Hematopoietic multipotent progenitor cell treated with erythropoietin and hydrocortisone succinate and interleukin-3 and kit ligand, for 6 days (in vitro differentiated cells): ENCODE data around the gene ZNF33A.
"Not testable (repeated sequence)": the region's sequence is repeated elsewhere in the genome, so short reads cannot be mapped to it uniquely, and the experiment has no call there.

Source experiments
- DNase-seq: peaks from one replicate; pipeline ENCODE4 v3.0.0-alpha.2; 2015

Gene ZNF33A

DNA sequence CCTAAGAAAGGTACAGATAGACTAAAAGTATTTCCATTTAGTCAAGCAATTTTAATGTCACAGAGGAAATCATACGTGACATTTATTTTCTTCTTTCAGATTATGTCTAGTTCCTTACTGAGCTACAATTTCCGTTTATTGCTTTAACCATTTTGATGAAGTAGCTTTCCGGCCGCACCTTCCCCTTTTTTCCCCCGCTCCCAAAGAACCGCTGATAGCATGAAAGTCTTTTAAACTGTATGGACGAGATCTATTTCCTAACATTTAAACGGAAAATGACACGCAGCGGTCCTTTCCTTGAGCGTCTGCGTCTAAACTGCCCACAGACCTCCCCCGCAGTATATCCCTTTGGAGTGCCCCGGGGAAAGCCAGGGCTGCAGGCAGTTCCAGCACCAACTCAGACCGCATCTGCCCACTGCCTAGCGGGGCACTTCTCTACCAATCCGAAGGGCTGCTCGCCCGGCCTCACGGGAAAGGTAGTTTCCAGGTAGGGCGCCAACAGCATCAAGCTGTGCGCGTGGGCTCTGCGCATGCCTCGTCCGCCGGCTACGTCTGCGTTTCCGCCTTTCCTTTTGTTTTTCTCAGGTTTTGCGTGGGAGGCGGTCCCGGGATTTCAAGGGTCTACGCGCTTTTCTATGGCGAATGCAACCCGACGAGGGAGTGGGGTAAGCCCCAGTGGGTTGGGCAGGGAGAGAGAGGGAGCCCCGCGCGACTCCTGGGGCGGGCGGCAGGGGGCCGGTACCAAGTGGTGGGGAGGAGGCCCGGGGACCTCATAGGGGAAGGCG lies at the start of gene ZNF33A:
TSS of gene ZNF33A (plus strand) at position 557 of the 785 bp plus-strand sequence. CDS start 1,667 bp downstream, outside the sequence.
- peak; percentile 97 for DNase-seq

DNA sequence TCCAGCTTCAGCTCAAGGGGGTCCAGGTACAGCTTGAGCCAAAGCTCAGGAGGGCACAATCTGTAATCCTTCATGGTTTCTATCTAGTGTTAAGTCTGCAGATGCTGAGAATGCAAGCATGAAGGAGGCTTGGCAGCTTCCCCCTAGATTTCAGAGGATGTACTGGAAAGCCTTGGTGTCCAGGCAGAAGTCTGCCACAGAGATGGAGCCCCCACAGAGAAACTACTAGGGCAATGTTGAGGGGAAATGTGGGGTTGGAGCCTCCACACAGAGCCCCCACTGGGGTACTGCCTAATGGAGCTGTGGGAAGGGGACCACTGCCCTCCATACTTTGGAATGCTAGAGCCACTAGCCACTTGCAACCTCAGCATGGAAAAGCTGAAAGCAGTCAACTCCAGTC lies 45.5 kb upstream of the ZNF33A start:
- DNase-seq = no peak

DNA sequence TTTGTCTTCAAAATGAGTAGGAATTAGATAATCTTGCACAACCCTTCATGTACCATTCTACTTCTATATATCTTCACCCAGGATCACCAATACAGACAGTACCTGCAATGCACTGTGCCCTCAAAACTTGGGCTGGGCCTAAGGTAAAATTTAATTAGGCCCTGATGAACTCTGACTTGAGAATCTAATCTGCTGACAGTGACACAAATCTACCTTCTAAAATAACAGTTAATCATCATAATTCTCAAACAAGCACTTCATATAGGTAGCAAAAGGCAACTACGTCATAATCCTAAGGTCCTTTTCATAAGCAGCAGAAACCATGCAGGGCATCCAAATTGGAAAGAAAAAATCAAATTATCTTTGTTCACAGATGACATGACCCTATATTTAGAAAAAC lies 38.1 kb upstream of the ZNF33A start:
- DNase-seq = no peak

DNA sequence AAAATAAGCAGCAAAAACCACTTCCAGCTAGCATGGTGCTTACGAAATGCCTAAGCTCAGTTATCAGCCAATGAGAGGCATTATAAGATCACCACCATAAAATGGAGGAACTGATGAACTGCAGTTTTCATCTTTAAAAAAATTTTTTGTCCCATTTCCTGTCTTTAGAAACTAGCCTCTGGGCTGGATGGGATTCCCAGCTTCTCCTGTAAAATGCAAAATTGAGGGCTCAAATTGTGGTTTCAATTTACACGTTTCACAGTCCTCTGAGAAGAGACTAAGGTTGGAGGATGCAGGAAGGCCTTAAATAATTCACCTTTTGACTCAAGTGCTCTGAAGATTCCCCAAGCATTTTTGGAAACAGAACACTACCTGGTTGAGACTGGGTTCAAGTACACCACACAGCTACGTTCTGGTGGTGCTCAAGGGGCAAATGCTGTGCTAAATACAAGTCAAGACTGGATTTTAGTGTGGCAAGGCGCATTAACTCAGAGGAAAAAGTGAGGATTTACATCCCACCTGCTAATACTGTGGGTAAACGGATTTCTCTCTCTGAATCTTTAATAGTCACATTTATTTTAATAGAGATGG lies 35.0 kb upstream of the ZNF33A start:
- DNase-seq = peak; percentile 54

DNA sequence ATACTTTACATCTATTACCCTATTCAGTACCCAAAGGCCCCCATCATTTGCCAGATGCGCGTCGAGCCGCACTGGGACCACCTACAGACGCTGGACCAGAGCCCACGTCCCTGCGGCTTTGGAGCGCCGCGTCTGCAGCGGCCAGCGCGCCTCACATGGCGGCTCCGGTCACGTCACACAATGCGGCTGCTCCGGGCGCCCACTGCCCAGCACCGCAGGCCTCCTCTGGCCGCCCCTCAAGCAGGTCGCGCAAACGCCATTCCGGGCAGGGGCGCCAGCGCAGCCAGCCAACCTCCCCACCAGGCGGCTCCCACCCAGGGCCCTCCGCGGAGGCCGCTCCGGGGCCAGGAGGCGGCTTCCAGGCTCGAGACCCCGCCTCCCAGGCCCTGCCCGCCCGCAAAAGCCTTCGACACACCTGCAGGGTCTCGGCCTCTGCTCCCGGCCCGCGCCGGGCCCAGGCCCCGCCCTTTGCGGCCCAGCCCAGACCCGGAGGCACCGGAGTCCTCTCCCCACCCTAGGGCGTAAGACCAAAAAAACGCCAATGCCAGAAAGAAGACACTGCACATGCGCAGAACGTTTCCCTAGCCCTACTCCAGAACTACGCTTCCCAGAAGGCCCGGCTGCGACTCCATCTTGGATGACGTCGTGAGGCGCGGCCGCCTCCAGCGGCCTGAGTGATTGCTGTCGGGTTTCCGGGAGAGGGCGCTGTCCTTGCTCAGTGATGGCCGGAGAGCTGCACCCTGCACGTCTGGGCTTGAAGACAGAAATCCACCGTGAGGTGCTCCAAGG lies 34.2 kb upstream of the ZNF33A start, which contains the start of gene ZNF25:
TSS of gene ZNF25 (minus strand) at position 557 of the 789 bp plus-strand sequence. CDS start 4,925 bp downstream, outside the sequence.
- DNase-seq = peak; percentile 99

DNA sequence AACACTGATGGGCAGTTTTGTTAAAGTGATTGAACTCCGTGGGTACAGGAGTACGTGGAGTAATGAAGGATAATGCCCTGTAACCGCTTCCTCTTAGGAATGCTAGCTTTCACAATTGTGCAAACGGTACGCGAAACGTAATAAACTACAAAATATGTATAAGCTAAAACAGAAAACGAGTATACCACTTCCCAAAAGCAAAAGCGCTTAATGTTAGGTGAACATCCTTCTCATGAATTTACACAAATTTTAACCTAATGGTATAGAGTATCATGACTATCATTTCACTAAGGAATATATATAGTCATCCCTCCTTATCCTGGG lies 33.6 kb upstream of the ZNF33A start:
- no peak for DNase-seq

DNA sequence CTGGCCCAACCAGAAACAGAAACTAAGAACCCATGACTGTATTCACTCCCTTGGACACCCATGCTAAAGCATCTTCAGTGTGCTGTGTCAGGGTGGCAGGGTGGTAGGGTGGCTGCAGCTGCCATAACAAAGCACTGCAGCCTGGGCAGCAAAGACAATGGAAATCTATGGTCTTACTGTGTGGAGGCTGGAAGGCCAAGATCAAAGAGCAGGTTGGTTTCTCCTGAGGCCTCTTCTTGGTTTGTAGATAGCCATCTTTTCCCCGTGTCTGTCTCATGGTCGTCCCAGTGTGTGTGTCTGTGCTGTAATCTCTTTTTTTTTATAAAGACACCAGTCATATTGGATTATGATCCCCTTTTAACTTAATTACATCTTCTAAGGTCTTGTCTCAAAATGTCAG lies 18.8 kb upstream of the ZNF33A start:
- DNase-seq = no peak

DNA sequence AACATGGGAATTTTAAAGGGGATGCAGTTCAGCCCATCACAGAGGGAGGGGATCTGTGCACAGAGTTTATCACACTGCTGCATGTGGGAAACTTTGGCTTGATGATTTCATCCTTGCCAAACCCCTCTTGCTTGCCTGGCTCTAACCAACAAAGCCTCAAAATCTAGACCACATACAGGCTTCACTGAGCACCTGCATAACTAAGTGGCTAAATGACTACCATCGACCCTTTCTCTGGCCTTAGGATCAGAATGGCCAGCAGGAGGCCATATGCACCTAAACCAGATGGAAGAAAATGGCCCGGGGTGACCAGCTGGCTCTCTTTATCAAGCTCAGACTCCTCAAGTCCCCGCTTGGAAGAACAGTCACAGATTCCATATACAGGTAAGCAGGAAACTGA lies 18.4 kb upstream of the ZNF33A start:
- DNase-seq = no peak

DNA sequence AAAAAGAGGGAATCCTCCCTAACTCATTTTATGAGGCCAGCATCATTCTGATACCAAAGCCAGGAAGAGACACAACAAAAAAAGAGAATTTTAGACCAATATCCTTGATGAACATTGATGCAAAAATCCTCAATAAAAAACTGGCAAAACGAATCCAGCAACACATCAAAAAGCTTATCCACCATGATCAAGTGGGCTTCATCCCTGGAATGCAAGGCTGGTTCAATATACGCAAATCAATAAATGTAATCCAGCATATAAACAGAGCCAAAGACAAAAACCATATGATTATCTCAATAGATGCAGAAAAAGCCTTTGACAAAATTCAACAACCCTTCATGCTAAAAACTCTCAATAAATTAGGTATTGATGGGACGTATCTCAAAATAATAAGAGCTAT lies 11.6 kb upstream of the ZNF33A start:
- DNase-seq = not testable (repeated sequence)

DNA sequence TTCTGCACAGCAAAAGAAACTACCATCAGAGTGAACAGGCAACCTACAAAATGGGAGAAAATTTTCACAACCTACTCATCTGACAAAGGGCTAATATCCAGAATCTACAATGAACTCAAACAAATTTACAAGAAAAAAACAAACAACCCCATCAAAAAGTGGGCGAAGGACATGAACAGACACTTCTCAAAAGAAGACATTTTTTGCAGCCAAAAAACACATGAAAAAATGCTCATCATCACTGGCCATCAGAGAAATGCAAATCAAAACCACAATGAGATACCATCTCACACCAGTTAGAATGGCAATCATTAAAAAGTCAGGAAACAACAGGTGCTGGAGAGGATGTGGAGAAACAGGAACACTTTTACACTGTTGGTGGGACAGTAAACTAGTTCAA lies 10.0 kb upstream of the ZNF33A start:
- DNase-seq = not testable (repeated sequence)

DNA sequence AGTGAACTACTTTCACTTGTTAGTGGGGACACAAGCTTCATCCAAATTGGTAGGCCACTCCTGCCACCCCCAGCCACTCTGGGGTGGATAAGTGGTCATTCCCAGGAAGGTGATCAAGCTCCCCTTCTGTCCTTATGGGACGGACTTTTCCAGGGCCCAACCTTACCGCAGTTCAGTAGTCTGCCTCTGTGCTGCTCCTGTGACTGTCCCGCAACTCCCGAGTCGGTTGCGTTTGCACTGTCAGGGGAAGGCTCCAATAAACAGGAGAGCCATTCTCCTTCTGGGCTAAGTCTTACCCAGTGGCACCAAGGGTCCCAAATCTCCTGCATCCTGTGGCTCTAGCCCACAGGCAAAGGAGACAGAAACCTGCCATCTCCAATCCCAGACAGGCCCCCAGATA lies 7.4 kb upstream of the ZNF33A start:
- no peak for DNase-seq

DNA sequence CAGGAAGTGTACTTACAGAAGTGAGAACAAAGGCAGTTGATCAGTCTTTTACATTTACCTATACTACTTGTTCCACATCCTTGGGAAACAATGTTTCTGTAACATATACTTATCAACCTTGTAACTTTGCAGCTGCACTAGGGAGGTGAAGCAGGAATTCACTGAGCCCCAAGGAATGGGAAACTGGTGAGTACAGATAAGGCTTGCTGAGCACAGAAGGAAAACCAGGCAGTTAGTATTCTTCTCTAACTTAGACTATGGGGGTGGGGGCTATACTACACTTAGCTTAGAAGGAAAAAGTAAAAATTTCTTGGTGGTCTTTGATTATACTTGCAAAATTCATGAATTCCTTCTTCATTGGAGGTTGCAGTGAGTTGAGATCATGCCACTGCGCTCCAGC lies 6.9 kb upstream of the ZNF33A start:
- peak; percentile 20 for DNase-seq

DNA sequence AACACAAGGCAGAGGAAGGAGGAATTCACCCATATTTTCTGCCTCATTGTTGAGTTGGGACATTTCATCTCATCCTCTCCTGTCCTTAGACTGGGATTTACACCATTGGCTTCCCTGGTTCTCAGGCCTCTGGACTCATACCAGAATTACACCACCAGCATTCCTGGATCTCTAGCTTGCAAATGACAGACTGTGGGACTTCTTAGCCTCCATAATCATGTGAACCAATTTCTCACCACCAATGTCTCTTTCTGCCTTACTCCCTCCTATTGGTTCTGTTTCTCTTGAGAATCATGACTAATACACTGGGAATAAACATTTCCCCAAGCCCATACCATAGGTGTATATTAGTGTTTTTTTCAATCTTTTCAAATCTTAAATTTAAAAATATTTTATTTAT lies 2.9 kb upstream of the ZNF33A start:
- DNase-seq = no peak

DNA sequence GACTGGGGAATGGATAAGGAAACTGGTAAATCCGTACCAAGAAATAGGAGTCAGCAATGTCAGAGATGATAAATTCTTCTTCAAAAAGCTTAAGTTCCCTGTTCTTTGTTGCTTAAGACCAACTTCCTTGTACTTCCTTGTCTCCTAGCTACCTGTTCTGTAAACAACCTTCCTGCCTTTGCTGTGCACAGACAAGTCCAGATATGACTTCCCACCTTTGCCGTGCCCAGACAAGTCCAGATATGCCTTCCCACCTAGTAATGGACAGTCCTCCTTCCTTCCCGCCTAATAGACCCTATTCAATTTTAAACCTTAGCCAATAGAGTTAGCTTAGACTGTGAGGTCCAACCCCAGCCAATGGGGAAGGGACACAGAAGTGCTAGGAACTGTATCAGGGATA lies 2.5 kb upstream of the ZNF33A start:
- no peak for DNase-seq

DNA sequence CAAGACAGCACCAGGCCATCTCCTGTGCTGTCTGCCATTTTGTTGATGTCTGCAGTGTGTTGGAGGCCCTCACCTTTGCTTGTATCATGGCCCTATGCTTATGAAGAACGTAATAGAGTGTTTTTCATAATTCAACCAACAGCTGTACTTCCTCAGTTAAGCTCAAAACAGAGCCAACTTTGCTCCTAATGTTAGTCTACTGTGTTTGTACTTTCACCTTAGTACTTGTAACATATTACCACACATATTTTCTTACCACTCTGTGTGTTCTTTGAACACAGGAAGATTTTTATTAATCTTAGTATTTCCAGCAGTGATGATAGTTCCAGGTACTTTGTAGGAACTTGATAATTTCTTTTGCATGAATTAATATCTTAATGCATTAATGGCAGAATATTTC lies 5.9 kb downstream of the ZNF33A start:
- no peak for DNase-seq

DNA sequence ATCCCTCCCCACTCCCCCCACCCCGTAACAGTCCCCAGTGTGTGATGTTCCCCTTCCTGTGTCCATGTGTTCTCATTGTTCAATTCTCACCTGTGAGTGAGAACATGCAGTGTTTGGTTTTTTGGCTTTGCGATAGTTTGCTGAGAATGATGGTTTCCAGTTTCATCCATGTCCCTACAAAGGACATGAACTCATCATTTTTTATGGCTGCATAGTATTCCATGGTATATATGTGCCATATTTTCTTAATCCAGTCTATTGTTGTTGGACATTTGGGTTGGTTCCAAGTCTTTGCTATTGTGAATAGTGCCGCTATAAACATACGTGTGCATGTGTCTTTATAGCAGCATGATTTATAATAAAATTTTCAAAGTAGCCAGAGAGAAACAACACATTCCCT lies 8.6 kb downstream of the ZNF33A start:
- DNase-seq = not testable (repeated sequence)

DNA sequence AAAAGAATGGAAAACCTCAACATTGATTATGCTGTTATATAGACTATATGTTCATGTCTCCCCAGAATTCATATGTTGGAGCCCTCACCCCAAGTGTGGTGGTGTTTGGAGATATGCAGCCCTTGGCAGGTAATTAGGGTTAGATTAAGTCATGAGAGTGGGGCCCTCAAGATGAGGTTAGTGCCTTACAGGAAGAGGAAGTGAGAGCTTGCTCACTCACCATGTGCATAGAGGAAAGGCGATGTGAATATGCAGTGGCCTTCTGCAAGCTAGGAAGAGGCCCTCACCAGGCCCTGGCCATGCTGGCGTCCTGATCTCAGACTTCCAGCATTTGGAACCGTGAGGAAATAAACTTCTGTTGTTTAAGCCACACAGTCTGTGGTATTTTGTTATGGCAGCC lies 14.8 kb downstream of the ZNF33A start:
- DNase-seq = peak; percentile 7

DNA sequence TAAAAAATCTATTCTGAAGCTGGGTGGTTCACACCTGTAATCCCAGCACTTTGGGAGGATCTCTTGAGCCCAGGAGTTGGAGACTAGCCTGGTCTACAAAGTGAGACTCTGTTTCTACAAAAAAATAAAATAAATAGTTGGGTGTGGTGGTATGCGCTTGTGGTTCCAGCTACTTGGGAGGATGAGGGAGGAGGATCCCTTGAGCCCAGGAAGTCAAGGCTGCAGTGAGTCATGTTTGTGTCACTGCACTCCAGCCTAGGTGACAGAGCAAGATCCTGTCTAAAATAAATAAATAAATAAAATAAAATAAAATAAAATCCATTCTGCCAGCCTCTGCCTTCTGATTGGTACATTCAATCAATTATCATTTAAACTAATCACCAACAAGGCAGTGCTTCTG lies 17.5 kb downstream of the ZNF33A start:
- DNase-seq = no peak

DNA sequence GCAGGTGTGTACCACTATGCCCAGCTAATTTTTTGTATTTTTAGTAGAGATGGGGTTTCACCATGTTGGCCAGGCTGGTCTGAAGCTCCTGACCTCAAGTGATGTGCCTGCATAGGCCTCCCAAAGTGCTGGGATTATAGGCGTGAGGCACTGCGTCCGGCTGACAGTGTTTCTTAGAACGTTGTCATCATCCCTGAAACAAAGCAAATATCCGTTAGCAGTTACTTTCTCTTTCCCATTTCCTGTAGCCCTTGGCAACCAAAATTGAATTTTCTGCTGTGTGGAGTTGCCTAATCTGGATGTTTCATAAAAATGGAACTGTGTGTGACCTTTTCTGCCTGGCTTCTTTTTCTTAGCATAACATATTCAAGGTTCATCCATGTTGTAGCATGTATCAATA lies 22.4 kb downstream of the ZNF33A start:
- no peak for DNase-seq

DNA sequence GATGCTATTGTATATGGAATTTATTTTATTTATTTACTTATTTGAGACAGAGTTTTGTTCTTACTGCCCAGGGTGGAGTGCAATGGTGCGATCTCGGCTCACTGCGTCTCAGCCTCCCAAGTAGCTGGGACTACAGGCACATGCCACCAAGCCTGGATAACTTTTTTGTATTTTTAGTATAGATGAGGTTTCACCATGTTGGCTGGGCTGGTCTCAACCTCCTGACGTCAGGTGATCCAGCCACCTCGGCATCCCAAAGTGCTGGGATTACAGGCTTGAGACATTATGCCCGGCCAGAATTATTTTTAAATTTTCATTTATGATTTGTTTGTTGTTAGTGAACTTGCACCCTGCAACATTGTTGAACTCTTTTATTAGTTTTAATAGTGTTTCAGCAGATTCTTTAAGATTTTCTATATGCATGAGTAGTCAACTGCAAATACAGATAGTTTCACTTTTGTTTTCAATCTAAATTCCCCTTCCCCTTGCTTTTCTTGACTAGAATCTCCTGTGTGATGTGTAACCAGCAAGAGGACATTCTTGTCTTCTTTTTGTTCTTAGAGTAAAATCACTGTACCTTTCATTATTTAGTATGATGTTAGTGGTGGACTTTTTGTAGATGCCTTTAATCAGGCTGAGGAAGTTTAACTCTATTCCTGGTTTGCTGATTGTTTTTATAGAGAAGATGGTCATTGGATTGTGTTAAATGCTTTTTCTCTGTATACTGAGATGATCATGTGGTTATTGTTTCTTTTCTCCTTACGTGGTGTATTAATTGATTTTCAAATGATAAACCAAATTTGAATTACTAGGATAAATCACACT lies 27.8 kb downstream of the ZNF33A start:
- no peak for DNase-seq

DNA sequence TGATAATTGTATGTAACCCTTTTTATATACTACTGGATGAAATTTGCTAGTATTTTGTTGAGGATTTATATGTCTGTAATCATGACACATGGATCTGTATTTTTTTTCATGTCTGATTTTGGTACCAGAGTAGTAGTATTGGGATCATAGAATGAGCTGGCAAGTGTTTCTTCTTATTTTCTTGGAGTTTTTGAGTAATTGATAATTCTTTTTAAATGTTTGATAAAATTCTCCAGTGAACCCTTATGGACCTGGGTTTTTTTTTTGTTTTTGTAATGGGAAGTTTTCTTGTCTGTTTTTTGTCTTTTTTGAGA lies 28.4 kb downstream of the ZNF33A start:
- no peak for DNase-seq

DNA sequence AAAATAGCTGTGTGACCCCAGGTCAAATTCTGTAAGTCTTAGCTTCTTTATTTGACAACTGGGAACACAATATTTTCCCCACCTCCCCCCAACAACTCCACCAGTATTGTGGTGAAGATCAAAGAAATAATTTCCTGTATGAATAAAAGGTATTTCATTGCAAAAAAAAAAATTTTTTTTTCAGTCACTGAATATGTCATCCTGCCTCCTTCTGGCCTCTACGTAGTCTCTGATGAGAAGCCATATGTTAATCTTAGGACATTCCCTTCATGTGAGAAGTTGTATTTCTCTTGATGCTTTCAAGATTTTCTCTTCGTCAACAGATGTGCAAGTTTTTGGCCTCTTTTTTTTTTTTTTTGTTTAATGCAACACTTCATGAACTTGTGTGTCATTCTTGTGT lies 33.0 kb downstream of the ZNF33A start:
- no peak for DNase-seq

DNA sequence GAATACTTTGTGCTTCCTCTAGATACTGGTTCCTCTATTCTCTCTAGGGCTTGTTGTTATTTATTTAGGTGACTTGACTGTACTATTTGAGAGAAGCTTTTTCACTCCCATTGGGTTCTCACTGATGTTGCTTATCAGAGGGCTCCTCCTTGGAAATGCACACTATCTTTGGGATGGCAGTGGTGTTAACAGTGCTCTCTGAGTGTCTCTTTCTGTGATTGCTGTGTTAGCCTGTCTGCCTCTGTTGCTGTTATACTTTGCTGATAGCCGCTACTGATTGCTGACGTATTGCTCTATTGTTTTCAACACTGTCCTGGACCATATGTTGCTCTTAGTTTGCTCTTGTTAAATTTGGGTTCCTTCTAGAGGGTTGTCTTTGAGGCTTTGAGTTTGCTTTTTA lies 34.7 kb downstream of the ZNF33A start:
- peak; percentile 3 for DNase-seq
